ENCODE data around the gene RASD1.

Gene RASD1

GRCh38 chr17:17509601-17510425, 13.6 kb upstream of the RASD1 start:
- no peak overlapping the region for H3K4me3 ChIP-seq (ENCODE audit: low read depth, low read length)
- TF ChIP-seq, protein P1, sequence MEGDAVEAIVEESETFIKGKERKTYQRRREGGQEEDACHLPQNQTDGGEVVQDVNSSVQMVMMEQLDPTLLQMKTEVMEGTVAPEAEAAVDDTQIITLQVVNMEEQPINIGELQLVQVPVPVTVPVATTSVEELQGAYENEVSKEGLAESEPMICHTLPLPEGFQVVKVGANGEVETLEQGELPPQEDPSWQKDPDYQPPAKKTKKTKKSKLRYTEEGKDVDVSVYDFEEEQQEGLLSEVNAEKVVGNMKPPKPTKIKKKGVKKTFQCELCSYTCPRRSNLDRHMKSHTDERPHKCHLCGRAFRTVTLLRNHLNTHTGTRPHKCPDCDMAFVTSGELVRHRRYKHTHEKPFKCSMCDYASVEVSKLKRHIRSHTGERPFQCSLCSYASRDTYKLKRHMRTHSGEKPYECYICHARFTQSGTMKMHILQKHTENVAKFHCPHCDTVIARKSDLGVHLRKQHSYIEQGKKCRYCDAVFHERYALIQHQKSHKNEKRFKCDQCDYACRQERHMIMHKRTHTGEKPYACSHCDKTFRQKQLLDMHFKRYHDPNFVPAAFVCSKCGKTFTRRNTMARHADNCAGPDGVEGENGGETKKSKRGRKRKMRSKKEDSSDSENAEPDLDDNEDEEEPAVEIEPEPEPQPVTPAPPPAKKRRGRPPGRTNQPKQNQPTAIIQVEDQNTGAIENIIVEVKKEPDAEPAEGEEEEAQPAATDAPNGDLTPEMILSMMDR (IDR thresholded peaks at IDR 0.05; ENCODE audit: borderline replicate concordance, insufficient read depth, low read depth, low read length) = no peak

DNA sequence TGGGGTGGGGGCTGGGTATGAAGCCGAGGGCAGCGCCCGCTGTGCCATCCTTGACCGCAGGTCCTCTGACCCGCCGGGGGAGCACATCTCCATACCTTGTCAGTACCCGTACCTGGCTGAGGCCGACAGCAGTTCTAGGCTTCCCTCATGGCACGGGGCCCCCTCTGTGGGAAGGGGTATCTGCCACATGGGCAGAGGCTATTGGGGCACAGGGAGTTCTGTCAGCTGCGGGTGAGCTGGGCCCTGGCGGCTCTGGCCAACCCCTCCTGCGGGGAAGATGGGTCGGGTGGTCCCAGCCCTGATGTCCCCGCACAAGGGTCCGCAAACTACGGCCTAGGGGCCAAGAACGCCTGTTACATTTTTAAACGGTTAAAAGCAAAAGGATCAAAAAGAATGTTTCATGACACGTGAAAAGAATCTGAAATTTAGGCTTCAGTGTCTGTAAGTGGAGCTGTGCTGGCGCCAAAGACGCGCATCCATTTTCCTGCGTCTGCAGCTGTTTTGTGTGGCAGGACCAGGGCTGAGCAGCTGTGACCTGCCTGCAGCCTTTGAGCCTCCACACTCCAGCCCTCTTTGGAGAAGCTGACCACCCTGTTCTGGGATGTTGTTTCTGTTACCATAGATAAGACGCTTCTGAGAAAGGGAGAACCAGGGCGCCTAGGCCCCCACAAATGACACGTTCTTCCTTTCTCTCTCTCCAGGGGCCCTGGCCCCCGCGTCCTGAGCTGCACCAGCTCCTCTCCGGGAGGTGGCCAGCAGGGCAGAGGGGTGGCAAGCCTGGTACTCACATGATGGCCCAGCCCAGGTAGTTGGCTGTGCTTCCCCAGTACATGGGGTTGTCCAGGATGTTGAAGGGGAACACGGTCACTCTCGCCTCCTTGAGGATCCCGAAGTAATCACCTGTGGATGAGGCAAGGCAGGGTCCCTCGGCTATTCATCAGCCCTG, 12.7 kb upstream of the RASD1 start:
- TF ChIP-seq, protein P1 (IDR thresholded peaks at IDR 0.05; ENCODE audit: borderline replicate concordance, insufficient read depth, low read depth, low read length) = no peak

DNA sequence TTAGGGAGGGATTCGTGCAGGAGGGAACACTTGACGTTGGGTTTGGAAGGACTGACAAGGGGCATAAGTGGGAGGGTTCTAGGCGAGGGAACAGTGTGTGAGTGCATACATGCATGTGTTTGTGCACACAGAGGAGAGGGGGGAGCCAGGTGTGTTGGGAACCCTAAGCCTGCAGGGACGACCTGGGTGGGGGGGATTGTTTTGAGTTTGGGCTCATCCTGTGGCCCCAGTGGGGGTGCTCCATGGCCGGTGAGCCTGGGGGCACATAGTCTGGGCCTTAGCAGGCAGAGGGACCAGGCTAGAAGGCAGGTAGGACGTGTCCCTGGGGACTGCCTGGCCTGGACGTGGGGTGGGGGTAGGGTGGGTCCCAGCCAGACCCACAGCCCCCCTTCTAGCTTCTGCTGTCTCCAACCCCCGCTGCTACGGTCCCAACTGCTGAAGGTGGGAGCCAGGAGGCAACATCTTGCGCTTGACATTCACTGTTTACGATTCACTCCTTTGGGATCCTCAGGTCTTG, 11.9 kb upstream of the RASD1 start:
- TF ChIP-seq, protein P1 (IDR thresholded peaks at IDR 0.05; ENCODE audit: borderline replicate concordance, insufficient read depth, low read depth, low read length) = no peak
- no peak overlapping the region for H3K4me3 ChIP-seq (ENCODE audit: low read depth, low read length)

More for the DNA sequence above, 12.7 kb upstream of the RASD1 start:
- no peak overlapping the region for H3K4me3 ChIP-seq (ENCODE audit: low read depth, low read length)

DNA sequence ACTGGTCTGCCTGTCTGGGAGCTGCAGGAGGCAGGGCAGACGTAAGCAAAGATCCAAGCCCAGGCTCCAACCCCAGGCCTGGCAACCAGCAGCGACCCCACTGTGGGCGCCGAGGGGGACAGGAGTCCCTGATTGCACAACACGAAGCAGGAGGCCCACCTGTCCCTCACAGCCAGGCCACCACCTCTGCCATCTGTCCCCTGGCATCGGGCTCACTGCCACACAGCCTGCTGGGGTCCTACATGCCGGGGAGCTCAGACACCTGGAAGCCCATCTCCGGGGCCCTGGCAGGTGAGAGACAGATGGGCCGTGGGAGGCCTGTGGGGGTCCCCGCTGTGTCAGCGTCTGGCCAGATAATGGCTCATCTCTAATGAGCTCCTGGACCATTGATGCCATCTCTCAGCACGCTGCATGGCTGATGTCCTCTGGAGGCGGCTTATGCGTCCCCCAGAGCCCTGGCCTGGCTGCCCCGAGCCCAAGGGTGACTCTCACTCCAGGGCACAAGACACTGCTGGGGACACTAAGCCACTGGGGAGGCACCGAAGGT, 11.3 kb upstream of the RASD1 start:
- no peak overlapping the region for H3K4me3 ChIP-seq (ENCODE audit: low read depth, low read length)
- TF ChIP-seq, protein P1 (IDR thresholded peaks at IDR 0.05; ENCODE audit: borderline replicate concordance, insufficient read depth, low read depth, low read length) = no peak

DNA sequence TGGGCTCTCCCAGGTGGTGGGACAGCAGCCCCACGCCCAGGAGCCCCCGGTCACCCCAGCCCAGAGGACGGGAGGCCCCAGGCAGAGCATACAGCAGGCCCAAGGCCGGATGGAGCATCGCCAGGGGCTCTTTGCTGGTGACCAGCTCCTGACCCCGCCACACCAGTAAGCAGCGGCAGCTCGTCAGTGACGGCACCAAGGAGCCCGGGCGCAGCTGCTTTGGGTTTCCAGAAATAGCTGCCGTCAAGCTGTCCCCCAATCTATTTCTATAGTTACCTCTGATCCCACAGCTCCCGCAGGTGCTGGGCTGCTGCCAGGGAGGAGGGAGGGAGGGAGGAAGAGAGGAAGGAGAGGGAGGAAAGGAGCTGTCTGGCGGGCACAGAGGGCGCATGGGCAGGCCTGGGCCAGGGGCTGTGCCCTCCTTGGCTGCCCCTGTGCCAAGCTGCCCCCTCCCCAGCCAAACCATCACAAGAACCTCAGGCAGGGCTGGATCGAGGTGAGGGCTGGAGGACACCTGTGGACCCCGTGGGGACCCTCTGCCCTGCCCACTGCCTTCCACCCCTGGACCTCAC, 10.8 kb upstream of the RASD1 start:
- no peak overlapping the region for H3K4me3 ChIP-seq (ENCODE audit: low read depth, low read length)
- TF ChIP-seq, protein P1 (IDR thresholded peaks at IDR 0.05; ENCODE audit: borderline replicate concordance, insufficient read depth, low read depth, low read length) = no peak

DNA sequence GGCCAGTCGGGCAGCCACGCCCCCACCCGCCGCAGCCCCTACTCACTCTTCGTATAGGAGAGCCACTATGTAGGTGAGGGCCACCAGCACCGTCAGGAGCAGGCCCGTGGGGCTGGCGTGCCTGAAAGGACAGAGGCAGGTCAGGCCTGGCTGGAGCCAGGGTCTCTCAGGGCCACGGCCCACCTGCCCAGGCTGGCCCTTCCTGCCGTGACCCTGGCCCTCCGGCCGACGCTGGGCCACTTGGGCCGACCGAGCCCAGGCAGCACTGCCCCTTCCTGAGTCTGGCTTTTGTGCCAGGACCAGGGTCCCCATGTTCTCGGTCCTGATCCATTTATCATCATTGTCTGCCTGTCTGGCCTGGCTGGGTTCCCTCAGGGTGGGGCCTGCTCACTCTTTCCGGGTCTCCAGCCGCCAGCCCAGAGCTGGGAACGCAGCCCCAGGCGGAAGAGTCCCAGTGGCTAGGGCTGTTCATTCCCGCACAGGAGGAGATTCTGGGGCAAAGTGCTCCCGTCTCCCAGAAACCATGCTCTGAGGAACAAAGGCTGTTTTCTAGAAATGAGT, 10.1 kb upstream of the RASD1 start:
- no peak overlapping the region for H3K4me3 ChIP-seq (ENCODE audit: low read depth, low read length)
- TF ChIP-seq, protein P1 (IDR thresholded peaks at IDR 0.05; ENCODE audit: borderline replicate concordance, insufficient read depth, low read depth, low read length) = no peak
